ENCODE data around the gene LCE2A.

DNA sequence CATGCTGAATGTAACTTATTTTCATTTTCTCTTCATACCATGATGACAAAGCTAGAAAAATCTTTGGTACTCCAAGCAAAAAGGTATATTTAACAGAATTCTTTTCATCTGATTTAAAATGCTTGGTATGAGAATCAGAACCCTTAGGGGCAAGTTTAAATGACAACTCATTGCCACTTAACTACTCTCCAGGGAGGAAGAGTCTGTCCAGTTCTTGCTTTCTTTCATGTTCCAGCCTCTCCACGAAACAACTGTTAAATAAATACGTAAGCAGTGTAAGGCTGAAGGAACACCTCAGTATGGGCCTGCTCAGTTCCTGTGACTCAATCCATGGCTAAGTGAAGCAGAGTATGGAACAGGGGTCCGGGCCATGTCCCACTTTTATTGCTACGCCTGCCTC, 1.6 kb downstream of the LCE2A start:
- no peak for TF ChIP-seq CTCF (IDR thresholded peaks at IDR 0.05)
- no peak for TF ChIP-seq EZH2 (IDR thresholded peaks at IDR 0.05; ENCODE audit: borderline replicate concordance, insufficient read depth, low read depth, low read length, poor library complexity, severe bottlenecking)
